ENCODE measurements around the gene SIK2.
"Not testable (repeated sequence)": the region's sequence is repeated elsewhere in the genome, so short reads cannot be mapped to it uniquely, and the experiment has no call there.

SIK2 gene

GRCh38 chr11:111629499-111629898 lies 27.2 kb downstream of the SIK2 start:
- DNase-seq: no peak

GRCh38 chr11:111631024-111631665 lies 28.9 kb downstream of the SIK2 start:
- DNase-seq: no peak

GRCh38 chr11:111631666-111632039 lies 29.4 kb downstream of the SIK2 start:
- no peak for DNase-seq

GRCh38 chr11:111632516-111633220 lies 30.4 kb downstream of the SIK2 start:
- DNase-seq: no peak

- DNase-seq: no peak
Measured at GRCh38 chr11:111633248-111633647, 31.0 kb downstream of the SIK2 start.

- no peak for DNase-seq
Measured at GRCh38 chr11:111633756-111634362, 31.6 kb downstream of the SIK2 start.

- no peak for DNase-seq
Measured at GRCh38 chr11:111634981-111635705, 32.9 kb downstream of the SIK2 start.

GRCh38 chr11:111635706-111636045 lies 33.4 kb downstream of the SIK2 start:
- DNase-seq: no peak

GRCh38 chr11:111637885-111638284 lies 35.6 kb downstream of the SIK2 start:
- DNase-seq: no peak

GRCh38 chr11:111639226-111639925 lies 37.1 kb downstream of the SIK2 start:
- DNase-seq: no peak

GRCh38 chr11:111641339-111642015 lies 39.2 kb downstream of the SIK2 start:
- no peak for DNase-seq

GRCh38 chr11:111642542-111642941 lies 40.3 kb downstream of the SIK2 start:
- no peak for DNase-seq

GRCh38 chr11:111644922-111645321 lies 42.7 kb downstream of the SIK2 start:
- no peak for DNase-seq

GRCh38 chr11:111645657-111646316 lies 43.5 kb downstream of the SIK2 start:
- no peak for DNase-seq

- DNase-seq: not testable (repeated sequence)
Measured at GRCh38 chr11:111651336-111651735, 49.1 kb downstream of the SIK2 start.

- no peak for DNase-seq
Measured at GRCh38 chr11:111652184-111652583, 49.9 kb downstream of the SIK2 start.

- no peak for DNase-seq
Measured at GRCh38 chr11:111654601-111655000, 52.4 kb downstream of the SIK2 start.

- no peak for DNase-seq
Measured at GRCh38 chr11:111655924-111656323, 53.7 kb downstream of the SIK2 start.

- DNase-seq: not testable (repeated sequence)
Measured at GRCh38 chr11:111657905-111658304, 55.7 kb downstream of the SIK2 start.

GRCh38 chr11:111658493-111658892 lies 56.2 kb downstream of the SIK2 start:
- DNase-seq: not testable (repeated sequence)

GRCh38 chr11:111659201-111660115 lies 57.2 kb downstream of the SIK2 start:
- no peak for DNase-seq
